ENCODE measurements around the gene TUSC7.

TUSC7 gene

GRCh38 chr3:116709479-116709878 is at the start of gene TUSC7:
TSS of gene TUSC7 (plus strand) at chr3:116709779.
- TF ChIP-seq, protein P1, sequence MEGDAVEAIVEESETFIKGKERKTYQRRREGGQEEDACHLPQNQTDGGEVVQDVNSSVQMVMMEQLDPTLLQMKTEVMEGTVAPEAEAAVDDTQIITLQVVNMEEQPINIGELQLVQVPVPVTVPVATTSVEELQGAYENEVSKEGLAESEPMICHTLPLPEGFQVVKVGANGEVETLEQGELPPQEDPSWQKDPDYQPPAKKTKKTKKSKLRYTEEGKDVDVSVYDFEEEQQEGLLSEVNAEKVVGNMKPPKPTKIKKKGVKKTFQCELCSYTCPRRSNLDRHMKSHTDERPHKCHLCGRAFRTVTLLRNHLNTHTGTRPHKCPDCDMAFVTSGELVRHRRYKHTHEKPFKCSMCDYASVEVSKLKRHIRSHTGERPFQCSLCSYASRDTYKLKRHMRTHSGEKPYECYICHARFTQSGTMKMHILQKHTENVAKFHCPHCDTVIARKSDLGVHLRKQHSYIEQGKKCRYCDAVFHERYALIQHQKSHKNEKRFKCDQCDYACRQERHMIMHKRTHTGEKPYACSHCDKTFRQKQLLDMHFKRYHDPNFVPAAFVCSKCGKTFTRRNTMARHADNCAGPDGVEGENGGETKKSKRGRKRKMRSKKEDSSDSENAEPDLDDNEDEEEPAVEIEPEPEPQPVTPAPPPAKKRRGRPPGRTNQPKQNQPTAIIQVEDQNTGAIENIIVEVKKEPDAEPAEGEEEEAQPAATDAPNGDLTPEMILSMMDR (IDR thresholded peaks at IDR 0.05; ENCODE audit: control insufficient read depth, extremely low read depth, insufficient read depth) = no peak
- H3K4me3 ChIP-seq (ENCODE audit: low read depth, low read length) = no peak within 1 kb of the TSS
- no peak for DNase-seq (ENCODE audit: low read depth)

GRCh38 chr3:116661196-116661595 is 48.4 kb upstream of the TUSC7 start:
- TF ChIP-seq, protein P1 (IDR thresholded peaks at IDR 0.05; ENCODE audit: control insufficient read depth, extremely low read depth, insufficient read depth) = no peak
- no peak overlapping the region for H3K4me3 ChIP-seq (ENCODE audit: low read depth, low read length)
- no peak for DNase-seq (ENCODE audit: low read depth)

- TF ChIP-seq, protein P1 (IDR thresholded peaks at IDR 0.05; ENCODE audit: control insufficient read depth, extremely low read depth, insufficient read depth) = no peak
- no peak for DNase-seq (ENCODE audit: low read depth)
- no peak overlapping the region for H3K4me3 ChIP-seq (ENCODE audit: low read depth, low read length)
Measured at GRCh38 chr3:116663161-116664110, 46.1 kb upstream of the TUSC7 start.

DNA sequence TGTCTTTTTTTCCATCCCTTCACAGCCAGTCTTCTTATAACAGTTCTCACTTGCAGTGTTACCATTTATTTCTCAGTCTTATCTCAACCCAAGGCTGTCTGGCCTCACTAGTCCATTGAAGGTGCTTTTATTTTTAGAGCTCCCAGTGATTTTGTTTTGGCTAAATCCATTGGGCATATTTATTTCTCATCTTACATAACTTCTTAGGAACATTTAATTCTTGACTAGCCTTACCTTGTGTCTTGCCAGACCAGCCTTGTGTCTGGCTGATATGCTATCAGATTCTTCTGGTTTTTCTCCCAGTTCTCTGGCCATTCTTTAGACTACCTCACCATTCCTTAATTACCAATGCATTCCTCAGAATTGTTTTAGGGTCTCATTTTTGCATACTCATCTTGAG is 42.3 kb upstream of the TUSC7 start:
- no peak overlapping the region for H3K4me3 ChIP-seq (ENCODE audit: low read depth, low read length)
- TF ChIP-seq, protein P1 (IDR thresholded peaks at IDR 0.05; ENCODE audit: control insufficient read depth, extremely low read depth, insufficient read depth) = no peak
- DNase-seq (ENCODE audit: low read depth) = no peak

GRCh38 chr3:116667791-116668190 is 41.8 kb upstream of the TUSC7 start:
- DNase-seq (ENCODE audit: low read depth) = no peak
- TF ChIP-seq, protein P1 (IDR thresholded peaks at IDR 0.05; ENCODE audit: control insufficient read depth, extremely low read depth, insufficient read depth) = no peak

GRCh38 chr3:116669576-116669975 is 40.0 kb upstream of the TUSC7 start:
- no peak overlapping the region for H3K4me3 ChIP-seq (ENCODE audit: low read depth, low read length)
- TF ChIP-seq, protein P1 (IDR thresholded peaks at IDR 0.05; ENCODE audit: control insufficient read depth, extremely low read depth, insufficient read depth) = no peak
- no peak for DNase-seq (ENCODE audit: low read depth)

More at GRCh38 chr3:116667791-116668190, 41.8 kb upstream of the TUSC7 start:
- H3K4me3 ChIP-seq (ENCODE audit: low read depth, low read length) = no peak overlapping the region
